Peyer's patch (tissue), 4 donors: ENCODE results near the gene ADAM12. TPM values are rescaled to one million over a fixed set of nuclear protein-coding genes. Genes with fewer than 3 reads are reported as not detected.

Experiments used
- DNase-seq, 3 donors: peaks; one replicate each; pipeline ENCODE4 v3.0.0-alpha.2; 2017 to 2019
- H3K27ac ChIP-seq, 4 donors: fragments of 200-600 bp; sonication (generic); one replicate each; pipeline ENCODE4 v1.5.1; 2016 to 2019
- H3K27me3 ChIP-seq, 2 donors: fragments of 200-600 bp; sonication (generic); one replicate each; pipeline ENCODE4 v1.5.1; 2019
- H3K36me3 ChIP-seq, 3 donors: fragments of 200-600 bp; sonication (generic); one replicate each; pipeline ENCODE4 v1.5.1; 2016 to 2019
- H3K4me1 ChIP-seq, 4 donors: fragments of 200-600 bp; sonication (generic); one replicate each; pipeline ENCODE4 v1.5.1; 2016 to 2019
- H3K4me3 ChIP-seq, 4 donors: fragments of 200-600 bp; sonication (generic); 1 replicate in 3 of 4; 2 replicates in 1 of 4; pipeline ENCODE4 v1.5.1; 2016 to 2019; ENCODE audit warnings: mild to moderate bottlenecking in 1 of 4
- H3K9me3 ChIP-seq, 4 donors: fragments of 200-600 bp; sonication (generic); one replicate each; pipeline ENCODE4 v1.5.1; 2016 to 2019; ENCODE audit warnings: mild to moderate bottlenecking in 1 of 4
- POLR2A ChIP-seq, 2 donors: fragments of 450-650 bp; IDR thresholded peaks; one replicate each; pipeline ENCODE4 v1.5.1; 2017; ENCODE audit warnings: antibody characterized with exemption in 2 of 2, mild to moderate bottlenecking in 2 of 2, moderate library complexity in 2 of 2
- total RNA-seq, 4 donors: library from RNA; depleted of rRNA; stranded (reverse); fragments of >200 nt; gene quantifications; one replicate each; pipeline ENCODE4 v1.1.0, GENCODE V29; 2016
- TF ChIP-seq, protein P1 (sequence below), 6 experiments: fragments of 450-650 bp in 4 of 6; fragments of 200-600 bp in 2 of 6; sonication (generic) in 1 of 6; IDR thresholded peaks; one replicate each; pipeline ENCODE4 v1.5.1; 2017 to 2019; ENCODE audit warnings: antibody characterized with exemption in 6 of 6, mild to moderate bottlenecking in 3 of 6, moderate library complexity in 1 of 6

Gene ADAM12
- total RNA-seq, 4 donors from 2014 or later: 0.13 to 2.5 (median 0.66) TPM

- no peak for DNase-seq
- TF ChIP-seq, protein P1, sequence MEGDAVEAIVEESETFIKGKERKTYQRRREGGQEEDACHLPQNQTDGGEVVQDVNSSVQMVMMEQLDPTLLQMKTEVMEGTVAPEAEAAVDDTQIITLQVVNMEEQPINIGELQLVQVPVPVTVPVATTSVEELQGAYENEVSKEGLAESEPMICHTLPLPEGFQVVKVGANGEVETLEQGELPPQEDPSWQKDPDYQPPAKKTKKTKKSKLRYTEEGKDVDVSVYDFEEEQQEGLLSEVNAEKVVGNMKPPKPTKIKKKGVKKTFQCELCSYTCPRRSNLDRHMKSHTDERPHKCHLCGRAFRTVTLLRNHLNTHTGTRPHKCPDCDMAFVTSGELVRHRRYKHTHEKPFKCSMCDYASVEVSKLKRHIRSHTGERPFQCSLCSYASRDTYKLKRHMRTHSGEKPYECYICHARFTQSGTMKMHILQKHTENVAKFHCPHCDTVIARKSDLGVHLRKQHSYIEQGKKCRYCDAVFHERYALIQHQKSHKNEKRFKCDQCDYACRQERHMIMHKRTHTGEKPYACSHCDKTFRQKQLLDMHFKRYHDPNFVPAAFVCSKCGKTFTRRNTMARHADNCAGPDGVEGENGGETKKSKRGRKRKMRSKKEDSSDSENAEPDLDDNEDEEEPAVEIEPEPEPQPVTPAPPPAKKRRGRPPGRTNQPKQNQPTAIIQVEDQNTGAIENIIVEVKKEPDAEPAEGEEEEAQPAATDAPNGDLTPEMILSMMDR (IDR thresholded peaks at IDR 0.05): no peak
- no peak for TF ChIP-seq POLR2A (IDR thresholded peaks at IDR 0.05)
Observed at GRCh38 chr10:126400641-126401040, 12.4 kb upstream of the ADAM12 start.

GRCh38 chr10:126398924-126399323 is 10.6 kb upstream of the ADAM12 start:
- DNase-seq: no peak
- no peak overlapping the region for H3K4me3 ChIP-seq
- no peaks in the 10 kb centered on the region for H3K9me3 ChIP-seq
- TF ChIP-seq, protein P1 (IDR thresholded peaks at IDR 0.05): no peak
- no peak for TF ChIP-seq POLR2A (IDR thresholded peaks at IDR 0.05)
- H3K4me1 ChIP-seq: no peaks in the 10 kb centered on the region
- H3K36me3 ChIP-seq: no peaks in the 10 kb centered on the region
- no peak overlapping the region for H3K27ac ChIP-seq
- H3K27me3 ChIP-seq: no peaks in the 10 kb centered on the region

More at GRCh38 chr10:126400641-126401040, 12.4 kb upstream of the ADAM12 start:
- Histone ChIP-seq H3K36me3 (no peaks in the 10 kb centered on the region), H3K9me3 (no peaks in the 10 kb centered on the region), H3K4me3 (no peak overlapping the region), H3K4me1 (no peaks in the 10 kb centered on the region), H3K27ac (no peak overlapping the region), H3K27me3 (no peaks in the 10 kb centered on the region)

DNA sequence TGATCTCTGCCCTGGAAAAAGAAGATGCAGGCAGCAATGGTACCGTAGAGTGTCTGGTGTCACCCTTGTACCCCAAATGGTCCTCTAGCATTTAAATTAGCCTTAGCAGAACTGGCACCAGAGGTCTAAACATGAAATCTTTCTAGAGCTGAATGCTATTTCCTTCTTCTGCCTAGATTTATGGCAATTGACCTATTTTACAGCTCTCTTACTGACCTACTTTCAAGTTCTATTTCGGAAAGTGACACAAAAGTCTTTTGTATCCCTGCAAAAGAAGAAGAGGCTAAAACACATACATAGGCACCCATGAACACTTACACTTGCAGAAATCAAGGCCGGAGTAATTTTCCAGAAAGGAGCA is 10.1 kb upstream of the ADAM12 start:
- Histone ChIP-seq H3K27me3 (no peaks in the 10 kb centered on the region), H3K4me3 (no peak overlapping the region), H3K36me3 (no peaks in the 10 kb centered on the region), H3K9me3 (no peaks in the 10 kb centered on the region), H3K27ac (no peak overlapping the region), H3K4me1 (no peaks in the 10 kb centered on the region)
- TF ChIP-seq, protein P1 (IDR thresholded peaks at IDR 0.05): no peak
- DNase-seq: no peak

- H3K4me3 ChIP-seq: no peak overlapping the region
- H3K27me3 ChIP-seq: no peaks in the 10 kb centered on the region
- H3K36me3 ChIP-seq: no peaks in the 10 kb centered on the region
- no peaks in the 10 kb centered on the region for H3K9me3 ChIP-seq
- no peak for DNase-seq
- TF ChIP-seq, protein P1 (IDR thresholded peaks at IDR 0.05): no peak
- no peak for TF ChIP-seq POLR2A (IDR thresholded peaks at IDR 0.05)
- no peaks in the 10 kb centered on the region for H3K4me1 ChIP-seq
- no peak overlapping the region for H3K27ac ChIP-seq
Observed at GRCh38 chr10:126397640-126398382, 9.5 kb upstream of the ADAM12 start.

DNA sequence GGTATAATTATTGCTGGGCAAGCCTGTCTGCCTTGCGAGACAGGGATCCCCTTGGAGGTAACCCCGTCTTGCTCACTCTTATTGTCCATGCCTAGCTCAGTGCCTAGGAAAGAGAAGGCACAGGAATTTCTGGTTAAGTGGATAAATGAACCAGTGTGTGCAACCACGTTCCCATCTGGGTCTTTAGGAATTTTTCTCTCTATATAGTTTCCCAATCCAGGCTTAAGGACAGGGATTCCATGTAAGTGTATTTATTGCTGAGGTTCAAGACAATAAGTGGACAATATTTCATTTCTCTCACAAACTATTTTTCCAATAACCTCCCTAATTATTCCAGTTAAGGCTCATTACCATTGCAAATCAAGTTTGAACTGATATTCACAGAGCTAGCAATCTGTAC is 8.9 kb upstream of the ADAM12 start:
- Histone ChIP-seq H3K9me3 (no peaks in the 10 kb centered on the region), H3K4me1 (no peaks in the 10 kb centered on the region), H3K27me3 (no peaks in the 10 kb centered on the region), H3K4me3 (no peak overlapping the region), H3K27ac (no peak overlapping the region), H3K36me3 (no peaks in the 10 kb centered on the region)
- TF ChIP-seq, protein P1 (IDR thresholded peaks at IDR 0.05): no peak
- DNase-seq: no peak

- no peak overlapping the region for H3K4me3 ChIP-seq
- H3K36me3 ChIP-seq: no peaks in the 10 kb centered on the region
- no peak overlapping the region for H3K27ac ChIP-seq
- no peaks in the 10 kb centered on the region for H3K27me3 ChIP-seq
- DNase-seq: no peak
- TF ChIP-seq, protein P1 (IDR thresholded peaks at IDR 0.05): no peak
- no peak for TF ChIP-seq POLR2A (IDR thresholded peaks at IDR 0.05)
- no peaks in the 10 kb centered on the region for H3K9me3 ChIP-seq
- no peaks in the 10 kb centered on the region for H3K4me1 ChIP-seq
Observed at GRCh38 chr10:126394948-126395347, 6.7 kb upstream of the ADAM12 start.
